Gastroesophageal sphincter (tissue), 2 donors: ENCODE data around the gene UBQLN4.

Experiments
- EP300 ChIP-seq: sonication (generic); formaldehyde crosslinking; IDR thresholded peaks from one replicate; pipeline ENCODE4 v1.6.1; 2017; ENCODE audit warnings: antibody characterized with exemption, mild to moderate bottlenecking
- POLR2AphosphoS5 ChIP-seq: sonication (generic); formaldehyde crosslinking; IDR thresholded peaks from one replicate; pipeline ENCODE4 v1.6.1; 2017; ENCODE audit warnings: antibody characterized with exemption

GRCh38 chr1:156073110-156073687, 19.6 kb upstream of the UBQLN4 start:
- TF ChIP-seq EP300 (no peak), POLR2AphosphoS5 (no peak)
